Testis (tissue), 2 donors: ENCODE data around the gene BLOC1S4.

Experiments
- POLR2A ChIP-seq: fragments of 450-650 bp; IDR thresholded peaks from one replicate; pipeline ENCODE4 v1.6.1; 2017; ENCODE audit warnings: antibody characterized with exemption, mild to moderate bottlenecking, moderate library complexity
- TF ChIP-seq, protein P1 (sequence below), 3 experiments: fragments of 450-650 bp in 2 of 3; fragments of 200-600 bp in 1 of 3; sonication (generic) in 1 of 3; IDR thresholded peaks; one replicate each; pipeline ENCODE4 v1.5.1; 2016 to 2019; ENCODE audit warnings: antibody characterized with exemption in 3 of 3, mild to moderate bottlenecking in 2 of 3, moderate library complexity in 1 of 3

- TF ChIP-seq, protein P1, sequence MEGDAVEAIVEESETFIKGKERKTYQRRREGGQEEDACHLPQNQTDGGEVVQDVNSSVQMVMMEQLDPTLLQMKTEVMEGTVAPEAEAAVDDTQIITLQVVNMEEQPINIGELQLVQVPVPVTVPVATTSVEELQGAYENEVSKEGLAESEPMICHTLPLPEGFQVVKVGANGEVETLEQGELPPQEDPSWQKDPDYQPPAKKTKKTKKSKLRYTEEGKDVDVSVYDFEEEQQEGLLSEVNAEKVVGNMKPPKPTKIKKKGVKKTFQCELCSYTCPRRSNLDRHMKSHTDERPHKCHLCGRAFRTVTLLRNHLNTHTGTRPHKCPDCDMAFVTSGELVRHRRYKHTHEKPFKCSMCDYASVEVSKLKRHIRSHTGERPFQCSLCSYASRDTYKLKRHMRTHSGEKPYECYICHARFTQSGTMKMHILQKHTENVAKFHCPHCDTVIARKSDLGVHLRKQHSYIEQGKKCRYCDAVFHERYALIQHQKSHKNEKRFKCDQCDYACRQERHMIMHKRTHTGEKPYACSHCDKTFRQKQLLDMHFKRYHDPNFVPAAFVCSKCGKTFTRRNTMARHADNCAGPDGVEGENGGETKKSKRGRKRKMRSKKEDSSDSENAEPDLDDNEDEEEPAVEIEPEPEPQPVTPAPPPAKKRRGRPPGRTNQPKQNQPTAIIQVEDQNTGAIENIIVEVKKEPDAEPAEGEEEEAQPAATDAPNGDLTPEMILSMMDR (IDR thresholded peaks at IDR 0.05), result no peak
- no peak for TF ChIP-seq POLR2A
These were observed 31.5 kb downstream of the BLOC1S4 start for GRCh38 chr4:6747294-6748051.
